ENCODE results near the gene SPCS3.
"Not testable (repeated sequence)": the region's sequence is repeated elsewhere in the genome, so short reads cannot be mapped to it uniquely, and the experiment has no call there.

Gene SPCS3

DNA sequence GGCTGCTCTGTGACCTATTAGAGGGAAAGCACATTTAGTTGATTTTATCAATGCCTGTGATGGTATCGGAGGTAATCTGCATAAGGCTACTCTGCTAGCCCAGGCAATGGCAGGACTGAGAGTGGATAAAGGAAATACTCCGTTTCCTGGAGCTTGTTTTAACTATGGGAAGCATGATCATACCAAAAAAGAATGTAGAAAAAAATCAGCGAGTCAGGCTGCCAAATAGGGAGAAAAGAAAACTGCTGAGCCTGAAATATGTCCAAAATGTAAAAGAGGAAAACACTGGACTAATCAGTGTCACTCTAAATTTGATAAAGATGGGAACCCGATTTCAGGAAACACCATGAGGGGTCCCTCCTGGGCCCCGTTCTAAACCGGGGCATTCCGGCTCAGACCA, 25.6 kb downstream of the SPCS3 start:
- DNase-seq (ENCODE audit: low read depth in 2 of 2, low spot score in 1 of 2): not testable (repeated sequence)

- DNase-seq (ENCODE audit: low read depth in 2 of 2, low spot score in 1 of 2): not testable (repeated sequence)
Measured at GRCh38 chr4:176346836-176347235, 27.1 kb downstream of the SPCS3 start.

- no peak for DNase-seq (ENCODE audit: low read depth in 2 of 2, low spot score in 1 of 2)
Measured at GRCh38 chr4:176350671-176351070, 30.9 kb downstream of the SPCS3 start.

- no peak for DNase-seq (ENCODE audit: low read depth in 2 of 2, low spot score in 1 of 2)
Measured at GRCh38 chr4:176354884-176355283, 35.1 kb downstream of the SPCS3 start.

- no peak for DNase-seq (ENCODE audit: low read depth in 2 of 2, low spot score in 1 of 2)
Measured at GRCh38 chr4:176357359-176358082, 37.8 kb downstream of the SPCS3 start.

DNA sequence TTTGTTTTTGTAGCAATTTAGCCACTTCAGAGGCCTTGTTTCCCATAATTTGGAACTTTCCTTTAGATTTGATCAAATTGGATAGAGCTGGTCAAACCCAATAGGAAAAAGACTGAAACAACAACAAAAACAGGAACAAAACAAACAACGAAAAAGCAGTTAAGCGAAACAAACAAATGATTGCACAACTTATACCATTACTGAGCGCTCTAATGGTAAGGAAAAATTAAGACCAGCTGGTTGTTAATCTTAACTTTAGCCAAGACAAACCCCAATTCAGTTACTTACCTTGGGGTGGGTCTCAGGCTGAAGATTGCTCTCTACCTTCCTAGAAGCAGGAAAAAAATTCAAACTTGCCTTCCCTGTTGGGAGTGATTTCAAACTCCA, 38.3 kb downstream of the SPCS3 start:
- DNase-seq (ENCODE audit: low read depth in 2 of 2, low spot score in 1 of 2): no peak

- DNase-seq (ENCODE audit: low read depth in 2 of 2, low spot score in 1 of 2): no peak
Measured at GRCh38 chr4:176359590-176359989, 39.8 kb downstream of the SPCS3 start.

- DNase-seq (ENCODE audit: low read depth in 2 of 2, low spot score in 1 of 2): no peak
Measured at GRCh38 chr4:176360446-176360845, 40.7 kb downstream of the SPCS3 start.

DNA sequence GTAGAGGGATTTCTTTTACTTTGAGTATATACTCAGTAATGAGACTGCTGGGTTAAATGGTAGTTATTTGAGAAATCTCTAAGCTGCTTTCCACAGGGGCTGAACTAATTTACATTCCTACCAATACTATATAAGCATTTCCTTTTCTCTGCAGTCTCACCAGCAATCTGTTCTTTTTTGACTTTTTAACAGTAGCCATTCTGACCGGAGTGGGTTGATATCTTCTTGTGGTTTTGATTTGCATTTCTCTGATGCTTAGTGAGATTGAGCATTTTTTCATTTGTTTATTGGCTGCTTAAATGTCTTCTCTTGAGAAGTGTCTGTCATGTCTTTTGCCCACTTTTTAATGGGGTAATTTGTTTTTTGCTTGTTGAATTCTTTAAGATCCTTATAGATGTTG, 43.3 kb downstream of the SPCS3 start:
- DNase-seq (ENCODE audit: low read depth in 2 of 2, low spot score in 1 of 2): no peak

GRCh38 chr4:176367771-176368465, 48.2 kb downstream of the SPCS3 start:
- DNase-seq (ENCODE audit: low read depth in 2 of 2, low spot score in 1 of 2): no peak

DNA sequence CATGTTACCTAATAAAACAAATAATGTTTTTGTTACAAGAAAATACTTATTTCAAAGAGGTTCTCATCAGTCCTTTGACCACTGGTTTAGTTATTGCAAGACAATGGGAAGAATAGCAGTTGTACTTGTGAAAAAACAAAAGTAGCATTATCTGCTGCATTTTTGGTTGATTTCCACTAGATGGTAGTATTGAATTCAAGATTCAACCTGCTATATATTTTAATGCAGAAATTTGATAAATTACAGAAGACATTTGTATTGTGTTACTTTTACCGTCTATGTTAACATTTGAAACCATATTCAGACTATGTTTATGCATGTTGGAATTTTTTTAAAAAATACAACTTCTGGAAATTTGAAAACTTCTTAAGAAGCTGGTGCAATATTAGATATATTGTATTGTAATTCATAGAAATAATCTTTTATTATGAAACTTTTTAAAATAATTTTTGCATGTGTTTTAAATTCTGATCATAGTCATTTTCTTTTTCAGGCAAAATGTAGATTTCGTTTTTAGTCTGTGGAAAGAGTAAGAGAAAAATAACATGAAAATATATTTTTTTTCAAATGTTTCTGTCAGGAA, 56.4 kb downstream of the SPCS3 start:
- DNase-seq (ENCODE audit: low read depth in 2 of 2, low spot score in 1 of 2): no peak

DNA sequence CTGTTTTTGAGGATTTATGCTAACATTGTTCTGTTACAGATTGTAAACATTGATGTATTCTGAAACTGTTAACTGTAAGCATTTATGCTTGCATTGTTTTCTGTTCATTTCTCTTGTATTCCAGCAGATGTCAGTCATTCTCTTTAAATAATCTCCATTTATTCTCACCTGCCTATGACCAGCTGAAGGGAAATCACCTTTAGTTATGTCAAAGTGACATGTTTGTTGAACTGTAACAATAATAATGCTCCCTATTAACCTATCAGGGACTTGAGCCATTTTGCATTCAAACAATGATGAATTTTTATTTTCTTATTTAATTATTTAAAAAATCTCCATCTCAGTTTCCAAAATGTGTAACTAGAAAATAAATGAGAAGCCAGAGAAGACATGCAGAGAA, 58.0 kb downstream of the SPCS3 start:
- DNase-seq (ENCODE audit: low read depth in 2 of 2, low spot score in 1 of 2): no peak

- DNase-seq (ENCODE audit: low read depth in 2 of 2, low spot score in 1 of 2): no peak
Measured at GRCh38 chr4:176380352-176381157, 60.8 kb downstream of the SPCS3 start.
